ENCODE results near the gene PTPRN2.

PTPRN2 gene

GRCh38 chr7:158014976-158015375, 572.6 kb downstream of the PTPRN2 start:
- DNase-seq (ENCODE audit: low read depth): no peak

- no peak for DNase-seq (ENCODE audit: low read depth)
Measured at GRCh38 chr7:158013085-158013668, 574.4 kb downstream of the PTPRN2 start.

GRCh38 chr7:158011941-158012340, 575.7 kb downstream of the PTPRN2 start:
- no peak for DNase-seq (ENCODE audit: low read depth)

GRCh38 chr7:158010961-158011693, 576.5 kb downstream of the PTPRN2 start:
- DNase-seq (ENCODE audit: low read depth): no peak

GRCh38 chr7:158009886-158010285, 577.7 kb downstream of the PTPRN2 start:
- DNase-seq (ENCODE audit: low read depth): no peak

GRCh38 chr7:158008267-158008666, 579.4 kb downstream of the PTPRN2 start:
- DNase-seq (ENCODE audit: low read depth): no peak

GRCh38 chr7:158007697-158008257, 579.8 kb downstream of the PTPRN2 start:
- DNase-seq (ENCODE audit: low read depth): no peak

GRCh38 chr7:158006841-158007696, 580.6 kb downstream of the PTPRN2 start:
- DNase-seq (ENCODE audit: low read depth): no peak

- DNase-seq (ENCODE audit: low read depth): no peak
Measured at GRCh38 chr7:158005531-158005930, 582.1 kb downstream of the PTPRN2 start.

GRCh38 chr7:158004123-158004490, 583.5 kb downstream of the PTPRN2 start:
- no peak for DNase-seq (ENCODE audit: low read depth)

GRCh38 chr7:158003441-158004122, 584.0 kb downstream of the PTPRN2 start:
- no peak for DNase-seq (ENCODE audit: low read depth)

- no peak for DNase-seq (ENCODE audit: low read depth)
Measured at GRCh38 chr7:158002486-158003080, 585.0 kb downstream of the PTPRN2 start.

GRCh38 chr7:158001621-158002320, 585.9 kb downstream of the PTPRN2 start:
- no peak for DNase-seq (ENCODE audit: low read depth)

GRCh38 chr7:158001003-158001402, 586.6 kb downstream of the PTPRN2 start:
- DNase-seq (ENCODE audit: low read depth): no peak

- no peak for DNase-seq (ENCODE audit: low read depth)
Measured at GRCh38 chr7:158000160-158000559, 587.5 kb downstream of the PTPRN2 start.

- DNase-seq (ENCODE audit: low read depth): no peak
Measured at GRCh38 chr7:157998884-157999552, 588.6 kb downstream of the PTPRN2 start.

- DNase-seq (ENCODE audit: low read depth): no peak
Measured at GRCh38 chr7:157997471-157997870, 590.2 kb downstream of the PTPRN2 start.

- no peak for DNase-seq (ENCODE audit: low read depth)
Measured at GRCh38 chr7:157997080-157997440, 590.6 kb downstream of the PTPRN2 start.

- DNase-seq (ENCODE audit: low read depth): no peak
Measured at GRCh38 chr7:157996359-157997079, 591.1 kb downstream of the PTPRN2 start.

- no peak for DNase-seq (ENCODE audit: low read depth)
Measured at GRCh38 chr7:157995815-157996214, 591.8 kb downstream of the PTPRN2 start.

All from stimulated activated CD4-positive, alpha-beta T cell treated with anti-CD3 and anti-CD28 coated beads, Interleukin-2, amount 100 ng/mL, for 4 hours (primary cell).